Germinal center (tissue), 1 donor: ENCODE measurements around the gene RNF25.

Source experiments
- DNase-seq: peaks from one replicate; pipeline ENCODE4 v3.0.0; 2012; ENCODE audit warnings: mixed read lengths, low spot score

Gene RNF25, protein sequence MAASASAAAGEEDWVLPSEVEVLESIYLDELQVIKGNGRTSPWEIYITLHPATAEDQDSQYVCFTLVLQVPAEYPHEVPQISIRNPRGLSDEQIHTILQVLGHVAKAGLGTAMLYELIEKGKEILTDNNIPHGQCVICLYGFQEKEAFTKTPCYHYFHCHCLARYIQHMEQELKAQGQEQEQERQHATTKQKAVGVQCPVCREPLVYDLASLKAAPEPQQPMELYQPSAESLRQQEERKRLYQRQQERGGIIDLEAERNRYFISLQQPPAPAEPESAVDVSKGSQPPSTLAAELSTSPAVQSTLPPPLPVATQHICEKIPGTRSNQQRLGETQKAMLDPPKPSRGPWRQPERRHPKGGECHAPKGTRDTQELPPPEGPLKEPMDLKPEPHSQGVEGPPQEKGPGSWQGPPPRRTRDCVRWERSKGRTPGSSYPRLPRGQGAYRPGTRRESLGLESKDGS

GRCh38 chr2:218671654-218672566 is at the start of gene RNF25, which contains the start of gene STK36:
Gene RNF25 (minus strand): TSS chr2:218672002. CDS start chr2:218671970, 32 bp downstream.
Gene STK36 (plus strand): TSS chr2:218672086. CDS start chr2:218672830, 744 bp downstream.
- DNase-seq: peak; percentile 89

DNA sequence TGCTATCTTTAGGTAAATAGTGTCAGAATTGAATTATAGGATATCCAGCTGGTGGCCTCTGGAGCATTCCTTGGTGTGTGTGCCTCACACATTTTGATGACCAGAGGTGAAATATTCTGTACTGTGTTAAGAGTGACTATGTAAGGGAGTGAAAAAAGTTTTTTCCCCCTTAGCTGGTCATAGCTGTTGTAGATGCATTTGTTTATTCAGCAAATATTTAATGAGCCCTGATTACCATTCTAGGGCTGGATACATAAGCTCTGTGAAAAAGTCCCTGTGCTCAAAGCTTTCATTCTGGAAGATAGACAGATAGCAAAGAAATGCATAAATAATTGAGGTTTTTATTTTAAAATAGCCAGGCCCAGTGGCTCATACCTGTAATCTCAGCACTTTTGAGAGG is 49.7 kb upstream of the RNF25 start:
- no peak for DNase-seq

DNA sequence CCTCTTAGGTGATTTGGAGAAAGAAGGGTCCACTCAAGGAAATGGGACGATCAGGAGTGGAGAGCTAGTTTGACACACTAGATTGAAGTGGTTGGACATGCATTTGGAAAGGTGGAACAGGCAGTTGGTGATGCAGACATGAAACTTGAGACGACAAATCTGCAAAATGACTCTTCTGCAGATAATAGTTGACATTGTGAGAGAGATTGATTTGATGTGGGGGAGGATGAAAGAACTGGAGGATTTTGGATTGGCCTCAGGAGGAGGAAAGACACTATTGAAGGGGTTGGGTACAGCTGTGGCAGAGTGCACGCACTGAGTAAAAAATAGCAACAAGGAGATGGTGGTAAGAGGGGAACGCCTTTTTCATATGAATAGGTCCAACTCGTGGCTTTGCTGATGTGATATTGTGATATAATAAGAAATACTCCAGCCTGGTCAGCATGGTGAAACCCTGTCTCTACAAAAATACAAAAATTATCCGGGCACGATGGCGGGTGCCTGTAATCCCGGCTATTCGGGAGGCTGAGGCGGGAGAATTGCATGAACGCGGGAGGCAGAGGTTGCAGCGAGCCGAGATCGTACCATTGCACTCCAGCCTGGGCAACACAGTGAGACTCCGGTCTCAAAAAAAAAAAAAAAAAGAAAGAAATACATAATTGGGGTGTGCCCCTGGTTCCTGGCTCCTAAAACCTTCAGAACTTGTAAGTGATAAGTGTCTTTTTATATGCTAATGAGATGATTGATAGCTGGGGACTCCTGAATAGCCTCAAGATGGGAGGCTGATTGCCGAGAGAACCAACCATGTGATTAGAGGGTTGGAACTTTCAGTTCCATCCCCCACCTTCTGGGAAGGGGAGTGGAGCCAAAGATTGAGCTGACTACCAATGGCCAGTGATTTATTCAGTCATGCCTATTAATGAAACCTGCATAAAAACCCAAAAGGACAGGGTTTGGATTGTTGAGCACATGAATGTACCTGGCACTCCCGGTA is 48.5 kb upstream of the RNF25 start:
- DNase-seq: no peak

GRCh38 chr2:218719457-218719856 is 47.7 kb upstream of the RNF25 start:
- DNase-seq: no peak

DNA sequence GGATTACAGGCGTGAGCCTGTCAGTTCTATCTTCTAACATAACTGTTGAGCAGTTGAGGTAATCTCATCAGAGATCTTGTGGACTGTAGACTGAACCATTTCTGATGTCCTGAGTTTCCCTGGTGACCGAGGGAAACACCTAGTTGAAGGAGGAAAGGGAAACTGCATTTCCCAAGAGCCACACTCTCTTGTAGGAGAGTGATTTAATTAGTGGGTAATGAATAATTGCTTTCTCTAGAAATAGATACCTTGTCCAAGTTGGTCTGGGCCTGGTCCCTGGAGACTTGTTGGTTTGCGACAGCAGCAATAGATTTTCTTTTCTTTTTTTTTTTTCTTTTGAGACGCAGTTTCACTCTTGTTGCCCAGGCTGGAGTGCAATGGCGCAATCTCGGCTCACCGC is 46.3 kb upstream of the RNF25 start:
- no peak for DNase-seq

- no peak for DNase-seq
Observed at GRCh38 chr2:218717262-218717661, 45.5 kb upstream of the RNF25 start.

DNA sequence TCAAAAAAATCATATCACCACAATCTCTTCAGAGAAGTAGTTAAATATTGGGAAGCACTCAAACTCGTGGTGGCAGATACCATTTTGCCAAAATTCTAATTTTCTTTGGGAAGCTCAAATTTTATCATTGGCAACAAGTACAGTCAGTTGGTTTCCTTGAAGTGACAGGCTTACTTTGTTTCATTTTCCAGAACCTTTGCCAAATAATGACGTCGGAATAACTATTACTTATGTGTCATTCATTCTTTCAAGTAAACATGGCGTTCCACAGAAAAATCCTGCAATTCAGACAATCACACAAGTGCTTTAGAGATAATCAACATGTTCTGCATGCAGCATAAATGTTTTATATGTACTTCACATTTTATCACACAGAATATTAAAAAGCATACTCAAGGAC is 44.3 kb upstream of the RNF25 start:
- DNase-seq: no peak

- DNase-seq: no peak
Observed at GRCh38 chr2:218713922-218714321, 42.1 kb upstream of the RNF25 start.

- DNase-seq: peak; percentile 17
Observed at GRCh38 chr2:218711550-218711929, 39.7 kb upstream of the RNF25 start.

DNA sequence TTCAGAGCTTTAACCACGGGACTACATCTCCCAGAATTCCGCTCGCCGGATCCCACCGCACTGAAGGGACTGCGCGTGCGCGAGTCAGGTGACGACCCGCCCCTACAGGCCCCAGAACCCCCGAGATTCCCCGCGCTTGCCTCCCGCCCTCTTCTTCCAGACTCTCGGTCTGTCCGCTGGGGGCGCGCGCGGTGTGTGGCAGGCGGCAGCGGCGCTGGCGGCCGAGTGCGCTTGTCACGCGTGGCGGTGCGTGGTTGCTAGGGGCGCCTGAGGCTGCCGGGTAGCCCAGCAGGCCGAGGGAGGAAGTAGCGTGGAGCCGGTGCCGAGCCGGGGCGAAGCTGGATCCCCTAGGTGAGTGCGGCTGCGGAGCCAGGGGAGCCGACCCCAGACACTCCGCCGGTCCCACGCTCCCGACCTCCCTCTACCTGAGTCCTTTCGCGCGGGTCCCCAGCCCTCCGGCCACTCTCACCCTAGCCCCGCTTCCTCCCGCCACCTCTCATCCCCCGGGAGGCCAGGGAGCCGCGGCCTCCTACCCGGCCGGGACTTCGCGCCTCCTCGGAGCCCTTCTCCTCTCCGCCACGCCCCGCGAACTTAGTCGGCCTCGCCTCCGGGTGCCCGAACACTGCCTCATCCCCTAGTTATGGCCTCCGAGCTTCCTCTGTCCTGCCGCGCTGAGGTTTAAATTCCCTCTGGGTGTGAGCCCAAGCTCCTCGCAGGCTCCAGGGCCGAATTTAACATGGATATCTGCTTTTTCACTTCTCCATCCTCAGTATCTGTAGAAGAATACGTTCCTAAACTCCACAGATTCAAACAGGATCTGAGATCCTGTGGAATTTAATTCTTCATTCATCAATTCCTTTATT is 39.1 kb upstream of the RNF25 start, which contains the start of gene TTLL4:
TSS of gene TTLL4 (plus strand) at position 149 of the 863 bp plus-strand sequence. CDS start 26,842 bp downstream, outside the sequence.
- peak; percentile 100 for DNase-seq

DNA sequence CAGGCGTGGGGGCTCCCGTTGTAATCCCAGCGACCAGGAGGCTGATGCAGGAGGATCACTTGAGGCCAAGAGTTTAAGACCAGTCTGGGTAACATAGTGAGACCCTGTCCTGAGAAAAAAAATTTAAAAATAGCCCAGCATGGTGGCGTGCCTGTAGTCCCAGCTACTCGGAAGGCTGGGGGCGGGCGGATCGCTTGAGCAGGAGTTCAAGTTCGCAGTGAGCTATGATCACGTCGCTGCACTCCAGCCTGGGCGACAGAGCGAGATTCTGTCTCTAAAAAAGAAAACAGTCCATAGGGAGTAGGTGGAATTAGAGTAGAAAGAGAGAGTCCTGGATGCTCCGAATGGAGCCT is 38.5 kb upstream of the RNF25 start:
- no peak for DNase-seq

DNA sequence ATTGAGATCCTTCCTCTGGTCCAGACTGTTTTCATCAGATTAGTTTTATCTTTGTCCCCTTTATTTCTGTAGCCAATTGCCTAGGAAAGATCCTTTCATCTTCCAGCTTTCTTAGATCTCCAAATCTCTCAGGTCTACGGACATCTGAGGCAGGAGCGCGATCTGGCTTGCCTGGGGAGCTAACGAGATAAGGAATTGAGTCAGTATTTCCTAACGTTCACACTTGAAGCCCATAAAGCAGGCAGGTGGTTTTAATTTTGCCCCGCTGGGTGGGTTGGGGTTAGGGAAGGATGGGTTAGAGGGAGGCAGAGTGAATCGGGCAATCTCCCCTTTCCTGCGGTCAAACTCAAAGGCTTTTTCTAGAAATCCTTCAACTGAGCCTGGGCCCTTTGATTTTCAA is 38.1 kb upstream of the RNF25 start:
- no peak for DNase-seq

GRCh38 chr2:218708086-218708485 is 36.3 kb upstream of the RNF25 start:
- no peak for DNase-seq

DNA sequence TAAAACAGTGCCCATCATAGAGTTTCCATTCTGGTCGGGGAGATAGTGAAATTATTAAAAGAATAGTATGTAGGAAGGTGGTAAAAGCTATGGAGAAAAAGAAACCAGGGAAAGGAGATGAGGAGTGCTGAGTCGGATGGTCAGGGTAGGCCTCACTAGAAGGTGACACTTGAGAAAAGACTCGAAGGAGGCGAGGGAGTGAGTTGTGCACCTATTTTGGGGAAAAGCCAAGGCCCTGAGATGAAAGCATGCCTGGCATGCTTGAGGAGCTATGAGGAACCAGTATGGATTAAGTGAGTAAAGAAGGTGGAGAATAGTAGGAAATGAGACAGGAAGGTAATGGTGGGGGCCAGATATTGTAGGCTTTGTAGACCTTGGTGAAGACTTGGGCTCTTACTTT is 31.5 kb upstream of the RNF25 start:
- DNase-seq: no peak

DNA sequence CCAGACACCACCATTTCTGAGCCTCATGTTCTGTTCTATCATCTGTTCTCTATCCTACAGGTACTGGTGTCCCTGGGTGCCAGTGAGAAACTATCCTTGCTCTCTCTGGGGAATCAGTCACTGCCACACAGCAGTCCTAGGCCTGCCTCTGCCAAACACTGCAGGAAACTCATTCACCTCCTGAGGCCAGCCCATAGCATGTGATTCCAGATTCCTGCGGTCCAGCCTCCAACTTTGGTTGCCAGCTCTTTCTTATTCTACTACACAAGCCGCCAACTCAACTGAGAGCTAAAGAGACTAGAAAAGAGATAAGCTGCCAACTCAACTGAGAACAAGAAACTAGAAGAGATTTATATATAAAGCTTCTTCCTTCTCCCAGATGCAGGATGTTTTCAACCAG is 30.0 kb upstream of the RNF25 start:
- DNase-seq: no peak

- no peak for DNase-seq
Observed at GRCh38 chr2:218698885-218699284, 27.1 kb upstream of the RNF25 start.

DNA sequence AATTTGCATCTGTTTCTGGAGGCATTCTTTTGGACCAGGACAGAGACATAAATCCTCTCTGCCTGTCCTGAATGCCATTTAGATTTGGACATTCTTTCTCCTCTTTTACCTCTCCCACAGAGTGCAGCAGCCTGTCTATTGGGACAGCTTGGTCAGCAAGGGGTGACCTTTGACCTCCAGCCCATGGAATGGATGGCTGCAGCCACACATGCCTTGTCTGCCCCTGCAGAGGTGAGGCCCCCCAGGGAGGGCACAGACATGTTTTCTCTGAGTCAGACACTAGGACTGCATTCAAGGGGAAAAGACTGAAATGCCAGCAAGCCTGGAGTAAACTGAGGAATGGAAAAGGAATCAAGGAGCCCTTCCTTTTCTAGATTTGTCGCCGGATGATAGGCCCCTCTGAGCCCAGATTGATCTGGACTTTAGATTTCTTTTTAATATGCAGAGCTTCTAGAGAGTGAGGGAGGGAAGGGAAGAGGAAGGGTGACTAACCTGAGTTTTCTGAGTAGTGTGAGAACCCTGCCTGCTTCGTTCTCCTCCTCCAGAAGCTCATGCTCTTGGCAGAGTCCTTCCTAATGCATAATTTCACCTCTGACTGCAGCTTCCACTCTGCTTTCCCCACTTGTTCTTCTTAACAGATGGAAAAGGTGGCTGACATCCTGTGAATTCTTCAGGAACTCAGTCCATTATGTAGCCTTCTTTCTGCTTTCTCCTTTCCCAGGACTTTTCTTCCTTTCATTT is 22.8 kb upstream of the RNF25 start:
- DNase-seq: no peak

DNA sequence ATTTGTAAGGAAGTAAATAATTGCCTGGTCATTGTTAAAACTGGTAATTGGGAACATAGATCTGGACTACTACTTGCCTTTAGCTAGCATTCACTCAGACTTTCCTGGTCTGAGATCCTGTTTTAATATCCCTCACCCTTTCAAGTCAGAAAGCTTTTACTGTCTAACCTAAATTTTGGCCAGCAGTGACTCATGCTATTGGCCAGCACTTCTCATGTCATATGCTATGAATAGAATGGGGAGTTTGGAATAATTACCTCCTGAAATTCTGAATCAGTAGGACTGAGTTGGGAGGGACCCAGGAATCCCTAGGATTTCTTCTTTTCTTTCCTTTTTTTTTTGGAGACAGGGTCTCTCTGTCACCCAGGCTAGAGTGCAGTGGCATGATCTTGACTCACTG is 19.4 kb upstream of the RNF25 start:
- no peak for DNase-seq

DNA sequence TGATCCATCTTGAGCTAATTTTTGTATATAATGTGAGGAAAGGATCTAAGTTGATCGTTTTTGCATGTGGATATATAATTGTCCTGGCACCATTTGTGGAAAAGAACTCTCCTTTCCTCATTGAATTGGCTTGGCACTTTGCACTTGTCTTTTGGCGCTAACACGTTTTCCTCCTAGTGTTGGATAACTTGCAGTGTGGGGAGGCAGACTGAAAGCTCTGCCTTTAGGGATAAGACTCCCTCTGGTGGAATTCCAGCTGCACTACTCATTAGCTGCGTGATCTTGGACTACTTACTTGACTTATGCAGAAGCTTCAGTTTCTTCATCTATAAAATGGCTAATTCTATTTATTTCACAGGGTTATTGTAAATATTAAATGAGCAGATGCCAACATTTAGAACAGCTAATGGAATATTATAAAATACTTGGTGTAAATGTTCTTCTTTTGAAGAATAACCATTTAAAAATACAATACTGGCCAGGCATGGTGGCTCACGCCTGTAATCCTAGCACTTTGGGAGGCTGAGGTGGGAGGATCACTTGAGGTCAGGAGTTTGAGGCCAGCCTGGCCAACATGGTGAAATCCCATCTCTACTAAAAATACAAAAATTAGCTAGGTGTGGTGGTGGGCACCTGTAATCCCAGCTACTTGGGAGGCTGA is 15.7 kb upstream of the RNF25 start:
- DNase-seq: peak; percentile 31
